ENCODE results near the gene RGSL1.

The RGSL1 gene

GRCh38 chr1:182447660-182448059 lies 2.3 kb upstream of the RGSL1 start:
- Histone ChIP-seq H3K27ac (ENCODE audit: low read length) (no peak overlapping the region), H3K4me3 (ENCODE audit: low read length) (no peak overlapping the region), H3K36me3 (ENCODE audit: control insufficient read depth, low read depth, low read length) (no peaks in the 10 kb centered on the region), H3K4me1 (ENCODE audit: control insufficient read depth, low read depth, low read length) (peaks cover 8% of the 10 kb centered on the region), H3K27me3 (ENCODE audit: control insufficient read depth, insufficient read depth, low read length) (no peaks in the 10 kb centered on the region), H3K9ac (ENCODE audit: low read length) (no peak overlapping the region), H3K9me3 (ENCODE audit: control insufficient read depth, low read depth, low read length) (no peaks in the 10 kb centered on the region)

GRCh38 chr1:182453631-182454030 lies 3.7 kb downstream of the RGSL1 start:
- no peaks in the 10 kb centered on the region for H3K27me3 ChIP-seq (ENCODE audit: control insufficient read depth, insufficient read depth, low read length)
- H3K9ac ChIP-seq (ENCODE audit: low read length), result no peak overlapping the region
- no peak overlapping the region for H3K27ac ChIP-seq (ENCODE audit: low read length)
- no peaks in the 10 kb centered on the region for H3K9me3 ChIP-seq (ENCODE audit: control insufficient read depth, low read depth, low read length)
- peaks cover 8% of the 10 kb centered on the region for H3K4me1 ChIP-seq (ENCODE audit: control insufficient read depth, low read depth, low read length)
- no peak overlapping the region for H3K4me3 ChIP-seq (ENCODE audit: low read length)
- no peaks in the 10 kb centered on the region for H3K36me3 ChIP-seq (ENCODE audit: control insufficient read depth, low read depth, low read length)

GRCh38 chr1:182457844-182458243 lies 7.9 kb downstream of the RGSL1 start:
- no peak overlapping the region for H3K9ac ChIP-seq (ENCODE audit: low read length)
- H3K4me1 ChIP-seq (ENCODE audit: control insufficient read depth, low read depth, low read length), result no peaks in the 10 kb centered on the region
- no peaks in the 10 kb centered on the region for H3K36me3 ChIP-seq (ENCODE audit: control insufficient read depth, low read depth, low read length)
- no peaks in the 10 kb centered on the region for H3K27me3 ChIP-seq (ENCODE audit: control insufficient read depth, insufficient read depth, low read length)
- no peaks in the 10 kb centered on the region for H3K9me3 ChIP-seq (ENCODE audit: control insufficient read depth, low read depth, low read length)
- H3K27ac ChIP-seq (ENCODE audit: low read length), result no peak overlapping the region
- H3K4me3 ChIP-seq (ENCODE audit: low read length), result no peak overlapping the region

- Histone ChIP-seq H3K4me3 (ENCODE audit: low read length) (no peak overlapping the region), H3K4me1 (ENCODE audit: control insufficient read depth, low read depth, low read length) (no peaks in the 10 kb centered on the region), H3K9ac (ENCODE audit: low read length) (no peak overlapping the region), H3K9me3 (ENCODE audit: control insufficient read depth, low read depth, low read length) (no peaks in the 10 kb centered on the region), H3K27ac (ENCODE audit: low read length) (no peak overlapping the region), H3K36me3 (ENCODE audit: control insufficient read depth, low read depth, low read length) (no peaks in the 10 kb centered on the region), H3K27me3 (ENCODE audit: control insufficient read depth, insufficient read depth, low read length) (no peaks in the 10 kb centered on the region)
These were observed 10.0 kb downstream of the RGSL1 start for GRCh38 chr1:182459949-182460348.

GRCh38 chr1:182460550-182460951 lies 10.6 kb downstream of the RGSL1 start:
- Histone ChIP-seq H3K9me3 (ENCODE audit: control insufficient read depth, low read depth, low read length) (no peaks in the 10 kb centered on the region), H3K36me3 (ENCODE audit: control insufficient read depth, low read depth, low read length) (no peaks in the 10 kb centered on the region), H3K4me3 (ENCODE audit: low read length) (no peak overlapping the region), H3K27me3 (ENCODE audit: control insufficient read depth, insufficient read depth, low read length) (no peaks in the 10 kb centered on the region), H3K4me1 (ENCODE audit: control insufficient read depth, low read depth, low read length) (no peaks in the 10 kb centered on the region), H3K27ac (ENCODE audit: low read length) (no peak overlapping the region), H3K9ac (ENCODE audit: low read length) (no peak overlapping the region)

GRCh38 chr1:182473556-182473955 lies 23.6 kb downstream of the RGSL1 start:
- no peak overlapping the region for H3K27ac ChIP-seq (ENCODE audit: low read length)
- no peak overlapping the region for H3K9ac ChIP-seq (ENCODE audit: low read length)
- no peaks in the 10 kb centered on the region for H3K27me3 ChIP-seq (ENCODE audit: control insufficient read depth, insufficient read depth, low read length)
- no peaks in the 10 kb centered on the region for H3K9me3 ChIP-seq (ENCODE audit: control insufficient read depth, low read depth, low read length)
- no peaks in the 10 kb centered on the region for H3K4me1 ChIP-seq (ENCODE audit: control insufficient read depth, low read depth, low read length)
- H3K4me3 ChIP-seq (ENCODE audit: low read length), result no peak overlapping the region
- H3K36me3 ChIP-seq (ENCODE audit: control insufficient read depth, low read depth, low read length), result no peaks in the 10 kb centered on the region

- Histone ChIP-seq H3K27ac (ENCODE audit: low read length) (no peak overlapping the region), H3K9me3 (ENCODE audit: control insufficient read depth, low read depth, low read length) (no peaks in the 10 kb centered on the region)
These were observed 26.7 kb downstream of the RGSL1 start for GRCh38 chr1:182476625-182477024.

GRCh38 chr1:182478238-182478637 lies 28.3 kb downstream of the RGSL1 start:
- Histone ChIP-seq H3K27me3 (ENCODE audit: control insufficient read depth, insufficient read depth, low read length) (no peaks in the 10 kb centered on the region), H3K9ac (ENCODE audit: low read length) (no peak overlapping the region)

More at GRCh38 chr1:182476625-182477024, 26.7 kb downstream of the RGSL1 start:
- H3K4me3 ChIP-seq (ENCODE audit: low read length), result no peak overlapping the region
- no peaks in the 10 kb centered on the region for H3K36me3 ChIP-seq (ENCODE audit: control insufficient read depth, low read depth, low read length)
- H3K27me3 ChIP-seq (ENCODE audit: control insufficient read depth, insufficient read depth, low read length), result no peaks in the 10 kb centered on the region
- no peak overlapping the region for H3K9ac ChIP-seq (ENCODE audit: low read length)
- no peaks in the 10 kb centered on the region for H3K4me1 ChIP-seq (ENCODE audit: control insufficient read depth, low read depth, low read length)

GRCh38 chr1:182484067-182484466 lies 34.1 kb downstream of the RGSL1 start:
- H3K9ac ChIP-seq (ENCODE audit: low read length), result no peak overlapping the region
- H3K27ac ChIP-seq (ENCODE audit: low read length), result no peak overlapping the region
- H3K4me3 ChIP-seq (ENCODE audit: low read length), result no peak overlapping the region
- no peaks in the 10 kb centered on the region for H3K4me1 ChIP-seq (ENCODE audit: control insufficient read depth, low read depth, low read length)
- no peaks in the 10 kb centered on the region for H3K36me3 ChIP-seq (ENCODE audit: control insufficient read depth, low read depth, low read length)
- no peaks in the 10 kb centered on the region for H3K27me3 ChIP-seq (ENCODE audit: control insufficient read depth, insufficient read depth, low read length)
- no peaks in the 10 kb centered on the region for H3K9me3 ChIP-seq (ENCODE audit: control insufficient read depth, low read depth, low read length)

More at GRCh38 chr1:182478238-182478637, 28.3 kb downstream of the RGSL1 start:
- H3K4me3 ChIP-seq (ENCODE audit: low read length), result no peak overlapping the region
- no peak overlapping the region for H3K27ac ChIP-seq (ENCODE audit: low read length)
- H3K9me3 ChIP-seq (ENCODE audit: control insufficient read depth, low read depth, low read length), result no peaks in the 10 kb centered on the region
- no peaks in the 10 kb centered on the region for H3K4me1 ChIP-seq (ENCODE audit: control insufficient read depth, low read depth, low read length)
- H3K36me3 ChIP-seq (ENCODE audit: control insufficient read depth, low read depth, low read length), result no peaks in the 10 kb centered on the region

GRCh38 chr1:182484531-182485257 lies 34.7 kb downstream of the RGSL1 start:
- Histone ChIP-seq H3K27me3 (ENCODE audit: control insufficient read depth, insufficient read depth, low read length) (no peaks in the 10 kb centered on the region), H3K9ac (ENCODE audit: low read length) (no peak overlapping the region), H3K27ac (ENCODE audit: low read length) (no peak overlapping the region), H3K36me3 (ENCODE audit: control insufficient read depth, low read depth, low read length) (no peaks in the 10 kb centered on the region), H3K4me1 (ENCODE audit: control insufficient read depth, low read depth, low read length) (no peaks in the 10 kb centered on the region), H3K4me3 (ENCODE audit: low read length) (no peak overlapping the region), H3K9me3 (ENCODE audit: control insufficient read depth, low read depth, low read length) (no peaks in the 10 kb centered on the region)

- Histone ChIP-seq H3K9me3 (ENCODE audit: control insufficient read depth, low read depth, low read length) (no peaks in the 10 kb centered on the region), H3K4me1 (ENCODE audit: control insufficient read depth, low read depth, low read length) (no peaks in the 10 kb centered on the region), H3K9ac (ENCODE audit: low read length) (no peak overlapping the region), H3K4me3 (ENCODE audit: low read length) (no peak overlapping the region), H3K36me3 (ENCODE audit: control insufficient read depth, low read depth, low read length) (no peaks in the 10 kb centered on the region), H3K27me3 (ENCODE audit: control insufficient read depth, insufficient read depth, low read length) (no peaks in the 10 kb centered on the region), H3K27ac (ENCODE audit: low read length) (no peak overlapping the region)
These were observed 35.9 kb downstream of the RGSL1 start for GRCh38 chr1:182485861-182486260.

GRCh38 chr1:182488803-182489202 lies 38.9 kb downstream of the RGSL1 start:
- Histone ChIP-seq H3K36me3 (ENCODE audit: control insufficient read depth, low read depth, low read length) (no peaks in the 10 kb centered on the region), H3K4me3 (ENCODE audit: low read length) (no peak overlapping the region), H3K27me3 (ENCODE audit: control insufficient read depth, insufficient read depth, low read length) (no peaks in the 10 kb centered on the region), H3K27ac (ENCODE audit: low read length) (no peak overlapping the region), H3K9ac (ENCODE audit: low read length) (no peak overlapping the region), H3K9me3 (ENCODE audit: control insufficient read depth, low read depth, low read length) (no peaks in the 10 kb centered on the region), H3K4me1 (ENCODE audit: control insufficient read depth, low read depth, low read length) (no peaks in the 10 kb centered on the region)
